CD4-positive, alpha-beta T cell treated with Interleukin-2 at 100 ng/mL for 4 hours (primary cell): ENCODE results near the gene PMVK.
"Not testable (repeated sequence)": the region's sequence is repeated elsewhere in the genome, so short reads cannot be mapped to it uniquely, and the experiment has no call there.

Experiments
- DNase-seq: peaks from one replicate; pipeline ENCODE4 v3.0.0-alpha.2; 2020; ENCODE audit warnings: low spot score

The PMVK gene

DNA sequence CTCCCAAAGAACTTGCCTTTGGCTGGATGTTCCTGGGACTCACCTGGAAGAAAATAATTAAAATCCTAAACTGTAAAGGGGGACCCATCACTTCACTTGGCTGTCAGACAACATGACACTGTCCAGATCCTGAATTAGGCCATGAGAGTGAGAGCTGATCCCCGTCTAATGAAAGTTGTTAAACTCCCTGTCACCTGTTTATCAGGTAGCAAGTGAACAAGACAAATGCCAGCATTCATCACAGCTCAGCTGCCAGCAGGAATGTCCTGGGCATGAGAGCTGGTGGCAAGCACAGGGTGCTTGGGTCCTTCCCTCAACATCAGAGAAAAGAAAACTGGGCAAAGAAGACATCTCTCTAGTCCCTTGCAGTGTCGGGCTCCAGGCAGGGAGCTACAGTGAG lies 23.8 kb downstream of the PMVK start:
- DNase-seq = no peak

- no peak for DNase-seq
These were observed 24.6 kb downstream of the PMVK start for GRCh38 chr1:154911691-154912550.

DNA sequence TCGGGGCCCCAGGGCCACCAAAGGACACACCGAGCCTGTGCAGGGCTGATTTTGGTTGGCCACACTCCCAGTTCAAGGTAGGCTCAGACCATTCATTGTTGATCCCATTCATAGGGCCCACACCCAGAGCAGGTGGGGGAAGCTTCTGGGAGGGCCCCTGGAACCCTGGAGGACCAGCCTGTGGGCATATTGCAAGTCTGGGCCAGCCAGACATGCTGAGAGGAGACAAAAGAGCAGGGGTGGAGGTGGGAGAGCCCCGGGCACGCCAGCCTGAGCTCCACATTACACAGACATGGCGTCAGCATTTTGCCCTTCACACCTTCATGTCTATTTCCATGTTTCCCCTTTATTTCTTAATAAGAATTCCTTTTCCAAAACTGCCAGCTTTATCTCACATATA lies 25.7 kb downstream of the PMVK start:
- DNase-seq = no peak

GRCh38 chr1:154908937-154909336 lies 27.6 kb downstream of the PMVK start:
- no peak for DNase-seq

- DNase-seq = not testable (repeated sequence)
These were observed 28.4 kb downstream of the PMVK start for GRCh38 chr1:154908129-154908528.

GRCh38 chr1:154906621-154907081 lies 29.9 kb downstream of the PMVK start:
- peak; percentile 1 for DNase-seq

DNA sequence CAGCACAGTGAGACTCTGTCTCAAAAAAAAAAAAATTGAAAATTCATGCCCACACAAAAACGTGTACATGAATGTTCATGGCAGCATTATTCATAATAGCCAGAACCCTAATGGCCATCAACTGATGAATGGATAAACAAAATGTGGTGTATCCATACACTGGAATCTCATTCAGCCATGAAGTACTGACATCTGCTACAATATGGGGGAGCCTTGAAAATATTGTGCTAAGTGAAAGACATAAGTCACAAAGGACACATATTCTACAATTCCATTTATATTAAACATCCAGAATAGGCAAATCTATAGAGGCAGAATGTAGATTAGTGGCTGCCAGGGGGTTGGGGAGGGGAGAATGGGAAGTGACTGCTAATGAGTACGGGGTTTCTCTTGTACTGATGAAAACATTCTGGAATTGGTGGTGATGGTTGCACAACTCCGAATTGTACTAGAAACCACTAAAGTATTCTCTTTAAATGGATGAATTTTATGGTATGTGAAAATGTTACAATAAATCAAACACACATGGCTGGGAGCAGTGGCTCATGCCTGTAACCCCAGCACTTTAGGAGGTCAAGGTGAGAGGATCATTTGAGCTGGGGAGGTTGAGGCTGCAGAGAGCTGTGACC lies 33.5 kb downstream of the PMVK start:
- DNase-seq = no peak

GRCh38 chr1:154901591-154901990 lies 34.9 kb downstream of the PMVK start:
- DNase-seq = no peak

DNA sequence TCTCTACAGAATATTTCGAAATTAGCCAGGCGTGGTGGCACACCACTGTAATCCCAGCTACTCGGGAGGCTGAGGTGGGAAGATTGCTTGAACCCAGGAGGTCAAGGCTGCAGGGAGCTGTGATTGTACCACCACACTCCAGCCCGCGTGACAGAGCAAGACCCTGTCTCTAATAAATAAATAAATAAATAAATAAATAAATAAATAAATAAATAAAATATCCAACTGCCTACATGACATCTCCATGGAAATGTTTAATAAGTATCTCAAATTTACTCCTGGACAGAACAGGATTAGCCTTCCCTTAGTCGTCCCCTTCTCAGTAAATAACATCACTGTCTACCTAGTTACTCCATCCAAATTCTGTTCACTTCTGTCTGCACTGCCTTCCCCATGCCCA lies 37.5 kb downstream of the PMVK start:
- DNase-seq = no peak

DNA sequence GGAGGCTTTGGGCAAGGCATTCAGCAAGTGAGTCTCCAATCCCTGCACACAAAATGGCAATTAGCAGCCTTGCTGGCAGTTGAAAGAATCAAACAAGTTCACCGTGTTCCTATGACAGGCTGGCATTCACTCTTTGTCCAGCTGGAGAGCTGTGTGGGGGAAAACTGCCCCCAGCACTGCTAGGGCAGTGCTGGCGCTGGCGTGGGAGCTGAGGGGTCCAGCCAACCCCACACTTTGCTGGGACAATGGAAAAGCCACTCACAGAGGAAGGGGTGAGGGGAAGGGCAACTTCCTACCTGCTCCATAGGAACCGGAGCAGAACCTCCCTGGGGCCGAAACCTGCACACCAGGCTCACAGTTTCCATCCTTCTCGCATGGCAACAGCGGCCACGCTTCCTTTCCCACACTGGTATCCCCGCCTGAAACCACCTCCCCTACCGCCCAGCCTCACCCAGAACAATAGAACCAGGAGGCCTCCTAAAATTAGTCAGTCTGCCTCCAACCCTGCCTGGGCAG lies 39.7 kb downstream of the PMVK start:
- no peak for DNase-seq

DNA sequence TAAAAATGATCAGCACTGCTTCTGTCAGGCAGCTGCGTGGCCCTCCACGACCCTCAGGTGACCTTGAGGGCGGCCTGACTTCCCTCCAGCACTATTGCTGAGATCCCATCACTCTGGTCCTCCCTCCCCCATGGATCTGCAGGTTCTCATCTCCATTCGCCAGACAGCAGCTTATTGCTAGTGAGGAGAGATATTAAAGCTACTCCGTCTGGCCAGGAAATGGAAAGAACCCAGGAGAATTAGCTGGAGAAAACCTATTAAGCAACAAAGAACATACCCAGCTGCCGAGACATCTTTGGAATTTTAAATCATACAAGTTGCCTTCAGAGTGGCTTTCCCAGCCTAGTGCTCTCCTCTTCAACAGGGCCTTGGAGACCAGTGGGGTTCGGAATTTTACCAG lies 40.7 kb downstream of the PMVK start:
- no peak for DNase-seq

- DNase-seq = no peak
These were observed 45.1 kb downstream of the PMVK start for GRCh38 chr1:154891452-154891851.

DNA sequence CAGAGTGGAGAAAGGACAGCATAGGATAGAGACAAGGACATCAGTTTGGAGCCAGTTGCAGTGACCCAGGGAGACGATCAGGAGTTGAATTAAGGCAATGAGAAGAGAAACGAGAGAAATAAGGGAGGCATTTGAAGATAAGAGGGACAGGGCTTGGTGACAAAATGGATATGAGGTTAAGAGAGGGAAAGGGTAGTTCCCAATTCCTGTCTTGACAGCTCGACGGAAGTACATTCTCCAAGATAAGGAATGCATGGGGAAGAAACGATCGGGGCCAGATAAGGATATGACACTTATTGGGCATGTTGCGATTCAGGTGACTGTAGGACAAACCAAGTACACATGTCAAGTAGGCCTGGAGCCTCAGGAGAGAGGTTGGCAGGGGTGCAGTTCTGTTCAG lies 47.8 kb downstream of the PMVK start:
- DNase-seq = no peak

- DNase-seq = no peak
These were observed 50.1 kb downstream of the PMVK start for GRCh38 chr1:154886281-154887015.

- DNase-seq = no peak
These were observed 51.4 kb downstream of the PMVK start for GRCh38 chr1:154884869-154885701.

GRCh38 chr1:154883919-154884868 lies 52.3 kb downstream of the PMVK start:
- no peak for DNase-seq

GRCh38 chr1:154881820-154882535 lies 54.5 kb downstream of the PMVK start:
- no peak for DNase-seq

GRCh38 chr1:154880671-154881070 lies 55.8 kb downstream of the PMVK start:
- no peak for DNase-seq

GRCh38 chr1:154879038-154879421 lies 57.5 kb downstream of the PMVK start:
- no peak for DNase-seq
